A673 (cell line): ENCODE measurements around the gene MALT1. TPM values are rescaled to one million over a fixed set of nuclear protein-coding genes. Genes with fewer than 3 reads are reported as not detected.

Experiments used
- BruUV-seq: library from RNA; stranded (reverse); fragments of 400-500 nt; replicated peaks from 2 replicates; lab custom pipeline; 2021; lab: Mats Ljungman, UMichigan
- CTCF ChIA-PET: fragments of 300-600 bp; sonication (Branson Sonifier 250); formaldehyde crosslinking; loops from one replicate; lab custom pipeline; 2022; ENCODE audit warnings: antibody characterized with exemption; lab: Charles Lee
- POLR2A ChIA-PET: fragments of 300-600 bp; sonication (Branson Sonifier 250); formaldehyde crosslinking; loops from one replicate; lab custom pipeline; 2022; ENCODE audit warnings: antibody characterized with exemption; ENCODE audit not compliant: low non-redundant PET; lab: Charles Lee
- DNase-seq: peaks from one replicate; pipeline ENCODE4 v3.0.0-alpha.2; 2015; ENCODE audit warnings: low spot score
- H3K27ac ChIP-seq: fragments of 200-600 bp; sonication (generic); 2 replicates; pipeline ENCODE4 v1.5.1; 2016; ENCODE audit warnings: mixed run types, low read depth, mild to moderate bottlenecking, mixed read lengths, antibody characterized with exemption, low read length; ENCODE audit not compliant: poor library complexity, severe bottlenecking
- H3K27me3 ChIP-seq: fragments of 200-600 bp; sonication (generic); replicated peaks from 2 replicates; pipeline ENCODE4 v1.6.1; 2017; ENCODE audit warnings: mixed run types, low read depth, mild to moderate bottlenecking, mixed read lengths, antibody characterized with exemption, low read length; ENCODE audit not compliant: insufficient read depth, poor library complexity
- H3K36me3 ChIP-seq: fragments of 200-600 bp; sonication (generic); 2 replicates; pipeline ENCODE4 v1.6.1; 2016; ENCODE audit warnings: mixed run types, mild to moderate bottlenecking, mixed read lengths, antibody characterized with exemption, low read length; ENCODE audit not compliant: insufficient read depth, poor library complexity, severe bottlenecking
- H3K4me1 ChIP-seq: fragments of 200-600 bp; sonication (generic); 2 replicates; pipeline ENCODE4 v1.6.1; 2017; ENCODE audit warnings: mixed run types, mild to moderate bottlenecking, mixed read lengths, antibody characterized with exemption, low read length; ENCODE audit not compliant: insufficient read depth, poor library complexity, severe bottlenecking
- H3K4me3 ChIP-seq: fragments of 200-600 bp; sonication (generic); 2 replicates; pipeline ENCODE4 v1.5.1; 2016; ENCODE audit warnings: low read depth, mixed run types, mild to moderate bottlenecking, mixed read lengths, low read length; ENCODE audit not compliant: poor library complexity, severe bottlenecking
- H3K9me3 ChIP-seq: fragments of 200-600 bp; sonication (generic); 2 replicates; pipeline ENCODE4 v1.6.1; 2016; ENCODE audit warnings: mixed run types, low read depth, mild to moderate bottlenecking, mixed read lengths, antibody characterized with exemption, low read length; ENCODE audit not compliant: poor library complexity, severe bottlenecking
- EZH2 ChIP-seq: fragments of 200-600 bp; sonication (generic); IDR thresholded peaks from 2 replicates; pipeline ENCODE4 v1.6.1; 2017; ENCODE audit warnings: borderline replicate concordance, low read depth, mild to moderate bottlenecking, mixed read lengths, antibody characterized with exemption, low read length; ENCODE audit not compliant: poor library complexity, severe bottlenecking
- intact Hi-C: fragments of 100-400 bp; cut with micrococcal nuclease; formaldehyde crosslinking; loops from one replicate; pipeline ENCODE4 v1.10.0; 2022; ENCODE audit not compliant: unreplicated experiment
- total RNA-seq: library from RNA; stranded (reverse); gene quantifications from 2 replicates; pipeline ENCODE4 v1.2.3, GENCODE V29; 2021
- TF ChIP-seq, protein P1 (sequence below): fragments of 300-800, 200-600 bp; sonication (generic); conservative IDR thresholded peaks from 2 replicates; pipeline ENCODE4 v1.5.1; 2017; ENCODE audit warnings: low read depth, mild to moderate bottlenecking, antibody characterized with exemption, low read length, moderate library complexity, mixed read lengths

The MALT1 gene
- total RNA-seq, 1 experiment from 2014 or later: 23.0 TPM

DNA sequence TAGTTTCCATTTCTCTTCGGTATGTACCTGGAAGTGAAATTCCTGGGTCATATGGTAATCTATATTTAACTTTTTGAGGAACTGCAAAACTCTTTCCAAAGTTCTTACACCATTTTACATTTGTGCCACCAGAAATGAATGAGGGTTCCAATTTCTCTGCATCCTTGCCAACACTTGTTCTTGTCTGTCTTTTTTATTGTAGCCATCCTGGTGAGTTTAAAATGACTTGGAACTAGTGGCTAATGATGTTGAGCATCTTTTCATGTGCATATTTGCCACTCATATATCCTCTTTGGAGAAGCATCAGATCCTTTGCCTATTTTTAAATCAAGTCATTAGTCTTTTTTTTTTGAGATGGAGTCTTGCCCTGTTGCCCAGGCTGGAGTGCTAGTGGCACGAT, 59.4 kb downstream of the MALT1 start:
- intact Hi-C loops: no loop called here
- no peaks in the 10 kb centered on the region for H3K4me1 ChIP-seq
- POLR2A ChIA-PET: no interaction called here

GRCh38 chr18:58732471-58732870, 61.2 kb downstream of the MALT1 start:
- TF ChIP-seq, protein P1, sequence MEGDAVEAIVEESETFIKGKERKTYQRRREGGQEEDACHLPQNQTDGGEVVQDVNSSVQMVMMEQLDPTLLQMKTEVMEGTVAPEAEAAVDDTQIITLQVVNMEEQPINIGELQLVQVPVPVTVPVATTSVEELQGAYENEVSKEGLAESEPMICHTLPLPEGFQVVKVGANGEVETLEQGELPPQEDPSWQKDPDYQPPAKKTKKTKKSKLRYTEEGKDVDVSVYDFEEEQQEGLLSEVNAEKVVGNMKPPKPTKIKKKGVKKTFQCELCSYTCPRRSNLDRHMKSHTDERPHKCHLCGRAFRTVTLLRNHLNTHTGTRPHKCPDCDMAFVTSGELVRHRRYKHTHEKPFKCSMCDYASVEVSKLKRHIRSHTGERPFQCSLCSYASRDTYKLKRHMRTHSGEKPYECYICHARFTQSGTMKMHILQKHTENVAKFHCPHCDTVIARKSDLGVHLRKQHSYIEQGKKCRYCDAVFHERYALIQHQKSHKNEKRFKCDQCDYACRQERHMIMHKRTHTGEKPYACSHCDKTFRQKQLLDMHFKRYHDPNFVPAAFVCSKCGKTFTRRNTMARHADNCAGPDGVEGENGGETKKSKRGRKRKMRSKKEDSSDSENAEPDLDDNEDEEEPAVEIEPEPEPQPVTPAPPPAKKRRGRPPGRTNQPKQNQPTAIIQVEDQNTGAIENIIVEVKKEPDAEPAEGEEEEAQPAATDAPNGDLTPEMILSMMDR: no peak
- no peak for TF ChIP-seq EZH2
- Histone ChIP-seq H3K4me3 (no peak overlapping the region), H3K27me3 (no peaks in the 10 kb centered on the region), H3K27ac (no peak overlapping the region), H3K9me3 (no peaks in the 10 kb centered on the region), H3K4me1 (no peaks in the 10 kb centered on the region), H3K36me3 (peaks cover 8% of the 10 kb centered on the region)
- CTCF ChIA-PET: no interaction called here
- intact Hi-C loops: no loop called here
- BruUV-seq: no TSS peak
- DNase-seq: no peak
- POLR2A ChIA-PET: no interaction called here

More for the DNA sequence above, 59.4 kb downstream of the MALT1 start:
- no peak overlapping the region for H3K27ac ChIP-seq
- H3K4me3 ChIP-seq: no peak overlapping the region
- peaks cover 8% of the 10 kb centered on the region for H3K36me3 ChIP-seq
- H3K27me3 ChIP-seq: no peaks in the 10 kb centered on the region
- TF ChIP-seq, protein P1: no peak
- no peak for TF ChIP-seq EZH2
- DNase-seq: no peak
- CTCF ChIA-PET: no interaction called here
- BruUV-seq: no TSS peak
- H3K9me3 ChIP-seq: no peaks in the 10 kb centered on the region

DNA sequence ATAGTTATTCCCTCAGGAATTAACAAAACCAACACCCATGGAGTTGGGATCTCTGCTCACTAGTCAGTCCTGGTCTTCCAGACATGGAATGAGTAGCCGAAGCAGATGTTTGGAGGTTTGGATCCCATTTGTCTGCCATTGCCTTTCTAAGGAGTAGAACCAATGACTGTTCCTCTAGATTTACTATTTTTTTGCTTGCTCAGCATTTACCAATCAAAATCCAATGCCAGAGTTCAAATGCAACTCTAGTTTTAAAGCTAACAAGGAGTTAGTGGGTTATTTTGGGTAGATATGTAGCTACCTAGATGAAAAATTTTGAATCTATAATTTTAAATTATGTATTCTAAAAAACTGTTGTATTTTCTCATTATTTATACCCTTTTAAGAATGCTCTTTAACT, 62.6 kb downstream of the MALT1 start:
- TF ChIP-seq, protein P1: no peak
- no peak overlapping the region for H3K27ac ChIP-seq
- BruUV-seq: no TSS peak
- DNase-seq: no peak
- CTCF ChIA-PET: no interaction called here
- POLR2A ChIA-PET: no interaction called here
- intact Hi-C loops: no loop called here
- no peaks in the 10 kb centered on the region for H3K9me3 ChIP-seq
- H3K4me3 ChIP-seq: no peak overlapping the region
- H3K4me1 ChIP-seq: no peaks in the 10 kb centered on the region
- H3K27me3 ChIP-seq: no peaks in the 10 kb centered on the region
- peaks cover 8% of the 10 kb centered on the region for H3K36me3 ChIP-seq
